Sigmoid colon (tissue), 4 donors: ENCODE results near the gene DNHD1.

Source experiments
- CTCF ChIP-seq, 4 experiments: fragments of 450-650 bp in 3 of 4; fragments of 200-600 bp in 1 of 4; IDR thresholded peaks; one replicate each; pipeline ENCODE4 v1.5.1; 2016 to 2019; ENCODE audit warnings: antibody characterized with exemption in 4 of 4, mild to moderate bottlenecking in 3 of 4, moderate library complexity in 2 of 4
- POLR2AphosphoS5 ChIP-seq, 4 donors: sonication (generic); formaldehyde crosslinking; IDR thresholded peaks; one replicate each; pipeline ENCODE4 v1.6.1; 2017; ENCODE audit warnings: antibody characterized with exemption in 4 of 4

GRCh38 chr11:6620636-6621035 lies 123.6 kb downstream of the DNHD1 start:
- TF ChIP-seq CTCF (IDR thresholded peaks at IDR 0.05): no peak
- TF ChIP-seq POLR2AphosphoS5 (IDR thresholded peaks at IDR 0.05): no peak
